ENCODE measurements around the gene KDM4B.
"Not testable (repeated sequence)": the region's sequence is repeated elsewhere in the genome, so short reads cannot be mapped to it uniquely, and the experiment has no call there.

The KDM4B gene

DNA sequence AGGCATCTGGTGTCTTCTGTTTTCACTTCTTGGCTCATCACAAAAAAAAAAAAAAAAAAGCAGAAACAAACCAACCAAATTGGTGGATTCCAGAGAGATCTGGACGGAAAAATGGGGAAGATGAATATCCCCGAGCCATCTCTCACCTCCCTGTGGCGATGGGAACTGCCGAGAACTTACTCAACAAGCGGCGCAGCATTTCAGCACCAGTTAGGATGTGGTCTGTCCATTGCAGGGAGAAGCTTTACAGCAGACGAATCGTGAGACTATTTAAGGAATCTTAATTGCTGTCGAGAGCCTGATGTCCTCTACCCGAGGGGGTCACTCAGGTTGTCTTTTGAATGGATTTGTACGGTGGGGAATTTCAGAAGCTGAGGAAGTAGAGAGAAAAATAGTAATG is 17.3 kb upstream of the KDM4B start:
- FAIRE-seq (no peak), DNase-seq (ENCODE audit: insufficient read length) (no peak)
- TF ChIP-seq TAF1 (IDR thresholded peaks at IDR 0.05; ENCODE audit: borderline replicate concordance, low read depth, low read length) (no peak), POLR2A (IDR thresholded peaks at IDR 0.05; ENCODE audit: low read depth, low read length) (no peak), POLR2AphosphoS5 (IDR thresholded peaks at IDR 0.05; ENCODE audit: low read depth, low read length) (no peak)

DNA sequence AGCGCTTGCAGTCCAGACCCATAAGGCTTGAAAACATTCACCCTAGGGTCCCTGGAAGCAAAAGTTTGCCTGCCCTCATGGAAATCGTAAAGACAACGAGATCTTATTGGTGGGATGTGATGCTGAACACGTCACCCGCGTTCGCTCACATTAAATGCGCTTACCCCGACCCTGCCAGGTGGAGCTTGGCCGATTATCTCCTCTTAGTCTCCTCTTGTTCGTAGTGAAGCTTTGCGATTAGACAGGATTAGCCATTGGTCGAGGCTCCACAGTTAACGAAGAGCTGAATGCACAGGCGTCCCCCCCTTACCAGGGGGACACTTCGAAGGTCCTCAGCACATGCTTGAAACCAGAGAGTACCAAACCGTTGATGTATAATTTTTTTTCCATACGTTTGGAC is 16.0 kb upstream of the KDM4B start:
- FAIRE-seq, result no peak
- TF ChIP-seq POLR2A (IDR thresholded peaks at IDR 0.05; ENCODE audit: low read depth, low read length) (no peak), TAF1 (IDR thresholded peaks at IDR 0.05; ENCODE audit: borderline replicate concordance, low read depth, low read length) (no peak), POLR2AphosphoS5 (IDR thresholded peaks at IDR 0.05; ENCODE audit: low read depth, low read length) (no peak)
- no peak for DNase-seq (ENCODE audit: insufficient read length)

DNA sequence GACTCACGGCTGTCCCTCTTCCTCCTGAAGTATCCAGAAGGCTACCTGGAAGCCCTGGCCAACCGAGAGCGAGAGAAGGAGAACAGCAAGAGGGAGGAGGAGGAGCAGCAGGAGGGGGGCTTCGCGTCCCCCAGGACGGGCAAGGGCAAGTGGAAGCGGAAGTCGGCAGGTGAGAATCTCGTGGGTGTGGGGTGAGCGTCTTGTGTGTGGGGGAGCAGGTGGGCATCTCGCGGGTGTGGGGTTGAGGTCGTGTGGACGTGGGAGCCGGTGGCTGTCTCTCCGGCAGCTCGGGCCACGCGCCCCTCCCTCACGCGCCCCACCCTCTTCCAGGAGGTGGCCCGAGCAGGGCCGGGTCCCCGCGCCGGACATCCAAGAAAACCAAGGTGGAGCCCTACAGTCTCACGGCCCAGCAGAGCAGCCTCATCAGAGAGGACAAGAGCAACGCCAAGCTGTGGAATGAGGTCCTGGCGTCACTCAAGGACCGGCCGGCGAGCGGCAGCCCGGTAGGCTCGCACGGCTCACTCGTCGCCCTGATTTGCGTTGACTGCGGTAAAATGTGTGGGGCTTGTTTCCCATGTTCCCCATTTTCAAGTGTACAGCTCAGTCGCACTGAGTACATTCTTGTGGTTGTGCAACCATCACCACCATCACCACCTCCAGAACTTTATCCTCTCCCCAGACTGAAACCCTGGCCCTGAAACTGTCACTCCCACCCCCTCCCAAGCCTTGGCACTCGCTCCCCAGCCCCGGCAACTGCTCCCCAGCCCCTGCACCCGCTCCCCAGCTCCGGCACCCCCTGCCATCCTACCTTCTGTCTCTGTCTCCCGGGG is 14.4 kb upstream of the KDM4B start:
- not testable (repeated sequence) for DNase-seq (ENCODE audit: insufficient read length)

DNA sequence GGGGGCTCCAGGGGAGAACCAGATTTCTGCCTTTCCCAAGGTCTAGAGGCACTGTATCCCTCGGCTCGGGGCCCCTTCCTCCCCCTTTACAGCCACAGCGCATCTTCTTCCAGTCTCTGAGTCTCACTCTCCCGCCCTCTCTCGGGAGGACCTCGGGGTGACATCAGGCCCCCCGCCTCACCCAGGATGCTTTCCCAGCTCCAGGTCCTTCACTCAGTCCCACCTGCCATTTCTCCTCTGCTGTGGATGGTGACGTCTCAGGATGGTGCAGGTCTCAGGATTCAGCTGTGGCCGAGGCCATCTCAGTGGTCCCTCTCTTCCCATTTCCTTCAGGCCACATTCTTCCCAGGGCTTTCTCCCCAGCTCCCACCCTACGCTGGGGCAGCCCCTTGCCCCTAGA is 13.6 kb upstream of the KDM4B start:
- DNase-seq (ENCODE audit: insufficient read length), result no peak
- TF ChIP-seq POLR2AphosphoS5 (IDR thresholded peaks at IDR 0.05; ENCODE audit: low read depth, low read length) (no peak), POLR2A (IDR thresholded peaks at IDR 0.05; ENCODE audit: low read depth, low read length) (no peak), TAF1 (IDR thresholded peaks at IDR 0.05; ENCODE audit: borderline replicate concordance, low read depth, low read length) (no peak)
- FAIRE-seq, result no peak

More for the DNA sequence above, 14.4 kb upstream of the KDM4B start:
- not testable (repeated sequence) for FAIRE-seq

DNA sequence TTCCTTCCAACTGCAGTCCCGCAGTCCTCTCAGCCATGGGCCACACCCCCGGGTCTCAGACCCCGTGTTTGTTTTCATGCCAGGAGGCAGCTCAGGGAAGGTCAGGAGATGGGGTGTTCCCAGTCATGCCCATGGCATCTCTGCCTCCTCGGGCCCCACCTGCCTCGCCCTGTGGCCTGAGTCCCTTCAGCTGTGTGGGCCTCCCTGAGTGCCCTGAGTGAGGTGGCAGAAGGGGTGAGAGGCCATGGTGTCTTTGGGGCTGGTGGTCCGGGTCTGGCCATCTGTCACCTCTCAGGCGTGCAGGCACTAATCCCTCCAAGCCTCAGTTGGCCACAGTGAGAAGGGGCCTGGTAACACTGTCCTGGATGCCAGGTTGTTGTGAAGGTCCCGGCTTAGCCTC is 10.9 kb upstream of the KDM4B start:
- FAIRE-seq, result no peak
- DNase-seq (ENCODE audit: insufficient read length), result no peak
- TF ChIP-seq POLR2A (IDR thresholded peaks at IDR 0.05; ENCODE audit: low read depth, low read length) (no peak), POLR2AphosphoS5 (IDR thresholded peaks at IDR 0.05; ENCODE audit: low read depth, low read length) (no peak), TAF1 (IDR thresholded peaks at IDR 0.05; ENCODE audit: borderline replicate concordance, low read depth, low read length) (no peak)

DNA sequence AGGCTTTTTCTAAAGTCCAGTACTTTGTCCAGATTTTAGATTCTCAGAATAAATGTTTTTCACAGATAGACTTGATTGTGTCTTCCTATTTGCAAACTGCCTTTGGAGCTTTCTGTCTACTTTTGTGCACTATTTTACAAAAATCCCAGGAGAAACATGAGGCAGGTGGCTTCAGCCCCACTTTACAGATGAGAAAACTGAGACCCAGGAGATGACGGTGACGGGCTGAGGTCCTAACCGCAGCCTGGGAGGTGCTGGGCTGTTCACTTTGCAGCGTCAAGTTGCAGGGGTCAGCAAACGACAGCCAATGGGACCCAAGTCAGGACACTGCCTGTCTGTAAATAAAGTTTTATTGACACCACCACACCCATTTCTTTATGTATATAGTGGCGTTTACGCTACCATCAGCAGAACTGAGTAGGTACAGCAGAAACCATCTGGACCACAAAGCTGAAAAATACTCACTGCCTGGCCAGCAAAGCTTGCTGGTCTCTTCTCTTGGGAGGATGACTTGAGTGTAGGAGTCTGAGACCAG is 6.8 kb upstream of the KDM4B start:
- TF ChIP-seq TAF1 (IDR thresholded peaks at IDR 0.05; ENCODE audit: borderline replicate concordance, low read depth, low read length) (no peak), POLR2AphosphoS5 (IDR thresholded peaks at IDR 0.05; ENCODE audit: low read depth, low read length) (no peak), POLR2A (IDR thresholded peaks at IDR 0.05; ENCODE audit: low read depth, low read length) (no peak)
- FAIRE-seq, result no peak
- DNase-seq (ENCODE audit: insufficient read length), result no peak

DNA sequence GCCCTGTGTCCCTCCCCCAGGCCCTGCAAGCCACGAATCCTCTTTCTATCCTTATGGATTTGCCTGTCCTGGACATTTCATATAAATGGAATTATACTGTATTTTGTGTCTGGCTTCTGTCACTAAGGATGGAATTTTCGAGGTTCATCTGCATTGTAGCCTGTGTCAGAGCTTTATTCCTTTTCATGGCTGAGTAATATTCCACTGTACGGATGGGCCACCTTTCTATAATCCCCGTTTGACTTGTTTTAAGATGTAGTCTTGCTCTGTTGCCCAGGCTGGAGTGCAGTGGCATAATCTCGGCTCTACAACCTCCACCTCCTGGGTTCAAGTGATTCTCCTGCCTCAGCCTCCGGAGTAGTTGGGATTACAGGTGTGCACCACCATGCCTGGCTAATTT is 3.9 kb upstream of the KDM4B start:
- TF ChIP-seq TAF1 (IDR thresholded peaks at IDR 0.05; ENCODE audit: borderline replicate concordance, low read depth, low read length) (no peak), POLR2A (IDR thresholded peaks at IDR 0.05; ENCODE audit: low read depth, low read length) (no peak), POLR2AphosphoS5 (IDR thresholded peaks at IDR 0.05; ENCODE audit: low read depth, low read length) (no peak)
- FAIRE-seq (no peak), DNase-seq (ENCODE audit: insufficient read length) (no peak)

DNA sequence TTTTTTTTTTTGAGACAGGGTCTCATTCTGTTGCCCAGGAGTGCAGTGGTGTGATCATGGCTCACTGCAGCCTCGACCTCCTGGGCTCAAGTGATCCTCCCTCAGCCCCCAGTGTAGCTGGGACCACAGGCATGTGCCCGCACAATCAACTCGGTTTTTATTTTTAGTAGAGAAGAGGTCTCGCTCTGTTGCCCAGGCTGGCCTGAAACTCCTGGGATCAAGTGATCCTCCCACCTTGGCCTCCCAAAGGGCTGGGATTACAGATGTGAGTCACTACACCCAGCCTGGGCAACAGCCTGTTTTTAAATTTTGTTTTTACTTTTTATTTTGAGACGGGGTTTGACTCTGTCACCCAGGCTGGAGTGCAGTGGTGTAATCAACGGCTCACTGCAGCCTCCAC is 2.3 kb upstream of the KDM4B start:
- DNase-seq (ENCODE audit: insufficient read length), result no peak
- no peak for FAIRE-seq
- TF ChIP-seq POLR2AphosphoS5 (IDR thresholded peaks at IDR 0.05; ENCODE audit: low read depth, low read length), result no peak

DNA sequence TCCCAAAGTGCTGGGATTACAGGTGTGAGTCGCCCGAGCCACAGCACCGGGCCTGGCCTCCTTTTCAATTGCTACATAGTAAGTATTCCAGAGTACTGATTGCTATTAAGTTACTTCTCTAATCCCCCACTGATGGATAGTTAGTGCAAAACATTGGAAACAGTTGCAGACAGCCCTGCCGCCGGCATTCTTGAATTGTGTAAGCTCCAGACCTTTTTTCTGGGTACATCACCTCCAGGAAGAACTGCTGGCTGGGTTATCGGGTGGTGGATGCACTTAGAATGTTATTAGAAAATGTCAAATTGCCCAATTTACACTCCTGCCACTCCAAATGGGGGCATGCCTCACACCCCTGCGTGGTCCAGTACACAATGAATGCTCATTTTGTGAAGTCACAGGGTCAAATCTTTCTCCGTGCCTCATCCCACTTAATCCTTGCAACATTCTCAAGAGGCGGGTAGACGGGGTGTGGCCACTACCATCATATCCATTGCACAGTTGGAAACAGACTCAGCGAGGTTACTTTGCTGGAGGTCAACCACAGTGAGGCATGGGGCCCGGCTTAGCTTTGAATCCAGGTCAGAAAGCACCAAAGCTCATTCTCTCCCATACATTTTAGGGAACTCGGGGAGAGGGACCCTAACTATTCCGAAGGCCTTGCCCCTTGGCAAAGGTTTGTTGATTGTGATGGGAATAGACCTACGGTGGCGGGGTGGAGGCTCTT is 1.0 kb upstream of the KDM4B start:
- TF ChIP-seq POLR2A (IDR thresholded peaks at IDR 0.05; ENCODE audit: low read depth, low read length), result no peak
- no peak for TF ChIP-seq POLR2AphosphoS5 (IDR thresholded peaks at IDR 0.05; ENCODE audit: low read depth, low read length)
- TF ChIP-seq TAF1 (IDR thresholded peaks at IDR 0.05; ENCODE audit: borderline replicate concordance, low read depth, low read length), result 0 out of 2 replicates have a peak, but pooled peaks have one; percentile 8
- FAIRE-seq (no peak), DNase-seq (ENCODE audit: insufficient read length) (no peak)

DNA sequence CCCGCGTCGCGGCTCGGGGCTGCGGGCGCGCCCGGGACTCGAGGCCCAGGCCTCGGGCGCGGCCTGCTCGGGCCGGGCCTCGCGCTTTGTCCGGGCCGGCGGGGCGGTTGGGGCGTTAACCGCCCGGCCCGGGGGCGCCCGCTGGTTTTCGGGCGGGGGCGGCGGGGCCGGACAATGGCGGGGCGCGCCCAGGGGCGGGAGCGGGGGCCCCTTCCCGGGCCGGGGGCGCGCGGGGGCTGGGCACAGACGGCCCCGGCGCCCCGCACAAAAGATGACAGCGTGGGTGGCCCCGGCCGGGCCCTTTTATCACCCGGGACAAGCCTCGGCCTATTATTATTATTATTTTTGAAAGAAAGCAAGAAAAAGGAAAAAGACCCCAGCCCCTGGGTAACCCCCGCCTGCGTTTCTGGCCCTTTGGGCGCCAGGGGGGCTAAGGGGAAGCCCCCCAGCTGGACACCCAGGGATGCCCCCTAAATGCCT is 419 bp downstream of the KDM4B start:
- TF ChIP-seq POLR2AphosphoS5 (IDR thresholded peaks at IDR 0.05; ENCODE audit: low read depth, low read length) (no peak), POLR2A (IDR thresholded peaks at IDR 0.05; ENCODE audit: low read depth, low read length) (no peak), TAF1 (IDR thresholded peaks at IDR 0.05; ENCODE audit: borderline replicate concordance, low read depth, low read length) (no peak)
- FAIRE-seq (no peak), DNase-seq (ENCODE audit: insufficient read length) (no peak)

DNA sequence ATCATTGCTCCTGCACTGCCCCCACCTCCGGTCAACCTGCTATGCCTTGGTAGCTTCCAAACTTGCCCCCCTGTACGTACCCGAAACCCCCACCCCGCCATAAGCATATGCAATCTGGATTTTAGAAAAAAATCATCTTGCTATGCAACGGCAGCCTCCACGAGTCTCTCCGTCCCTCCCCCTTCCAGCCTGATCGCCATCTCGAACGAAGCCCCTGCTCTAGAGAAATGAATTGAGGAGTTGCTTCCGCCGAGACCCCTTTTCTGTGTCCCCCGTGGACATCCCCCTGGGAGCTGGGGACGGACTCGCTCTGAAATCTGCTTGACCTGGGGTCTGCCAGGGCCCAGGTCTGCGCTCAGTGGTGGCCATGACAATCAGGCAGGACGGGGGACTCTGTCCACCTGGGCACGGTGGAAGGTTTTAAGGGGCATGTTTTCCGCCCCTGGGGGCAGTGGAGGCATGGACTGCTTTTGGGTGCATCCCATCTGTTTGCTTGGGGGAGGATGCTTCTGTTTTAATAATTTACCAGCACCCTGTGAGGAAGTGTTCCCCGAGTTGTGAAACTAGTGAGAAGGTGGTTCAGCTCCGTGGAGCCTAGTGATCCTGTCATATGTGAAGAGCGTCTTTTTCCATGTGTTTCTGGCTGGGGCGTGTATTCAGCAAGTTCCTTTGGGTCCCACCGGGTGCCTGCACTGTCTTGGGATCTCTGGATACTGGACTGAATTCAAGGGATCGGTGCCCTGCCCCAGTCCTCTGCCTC is 1.0 kb downstream of the KDM4B start:
- DNase-seq (ENCODE audit: insufficient read length) (no peak), FAIRE-seq (no peak)
- no peak for TF ChIP-seq TAF1 (IDR thresholded peaks at IDR 0.05; ENCODE audit: borderline replicate concordance, low read depth, low read length)
- no peak for TF ChIP-seq POLR2AphosphoS5 (IDR thresholded peaks at IDR 0.05; ENCODE audit: low read depth, low read length)

All from GM12892 (cell line).